Measurements from ENCODE around the gene UBE2Q2. TPM values are rescaled to one million over a fixed set of nuclear protein-coding genes. Genes with fewer than 3 reads are reported as not detected.

UBE2Q2 gene
- polyA plus RNA-seq, 2 of the 4 experiments (the other 2 are of a cell fraction): 36.5 to 50.6 TPM

GRCh38 chr15:75861750-75862402 is 18.6 kb downstream of the UBE2Q2 start (continued):
- TF ChIP-seq MAFK (IDR thresholded peaks at IDR 0.05; ENCODE audit: partially characterized antibody): no peak
- no peak for TF ChIP-seq ZC3H11A (IDR thresholded peaks at IDR 0.05)
- TF ChIP-seq ESRRA (IDR thresholded peaks at IDR 0.05; ENCODE audit: borderline replicate concordance, low read length): no peak
- TF ChIP-seq HOXB13 (CRISPR knock-in tag; IDR thresholded peaks at IDR 0.05; ENCODE audit: low read depth): no peak
- no peak for TF ChIP-seq RNF2 (IDR thresholded peaks at IDR 0.05; ENCODE audit: borderline replicate concordance, low read depth)
- TF ChIP-seq CHD4 (IDR thresholded peaks at IDR 0.05; ENCODE audit: borderline replicate concordance): no peak

- ChIA-PET POLR2A (no interaction called here), CTCF (interaction anchor here (0.6 to 0.7 kb wide), 2 partner anchors 360 to 379 kb away, joined by 4 read pairs; no protein-coding TSS in a partner anchor)
- H3K9me3 ChIP-seq: no peaks in the 10 kb centered on the region
- DNase-seq (ENCODE audit: low read depth in 1 of 2, low spot score in 1 of 2): no peak
- H3K4me1 ChIP-seq: peaks cover 8% of the 10 kb centered on the region; the same call in 1 of the 3 replicates
- 88% methylated on average over 1 of the region's 1 CpG for WGBS (ENCODE audit: missing lambda C conversion rate)
- no peak overlapping the region for H3K4me2 ChIP-seq
- H3K27ac ChIP-seq: no peak overlapping the region
- no peak overlapping the region for H3K4me3 ChIP-seq
- no peak for ATAC-seq
- TF ChIP-seq KDM5A (IDR thresholded peaks at IDR 0.05): no peak
- TF ChIP-seq RFX5 (IDR thresholded peaks at IDR 0.05): no peak
- no peak for TF ChIP-seq NR3C1 (IDR thresholded peaks at IDR 0.05)
- TF ChIP-seq EP300 (IDR thresholded peaks at IDR 0.05): no peak
- no peak for TF ChIP-seq FOSB (CRISPR knock-in tag; IDR thresholded peaks at IDR 0.05)
- no peak for TF ChIP-seq RNF2 (IDR thresholded peaks at IDR 0.05; ENCODE audit: borderline replicate concordance, low read depth)
- TF ChIP-seq ZNF302 (CRISPR knock-in tag; IDR thresholded peaks at IDR 0.05): no peak
- TF ChIP-seq CHD4 (IDR thresholded peaks at IDR 0.05; ENCODE audit: borderline replicate concordance): no peak
- TF ChIP-seq CBX8 (IDR thresholded peaks at IDR 0.05): no peak
- TF ChIP-seq TP53 (CRISPR knock-in tag; IDR thresholded peaks at IDR 0.05): no peak
- no peak for TF ChIP-seq NFE2L2 (conservative IDR thresholded peaks at IDR 0.05; ENCODE audit: low read length)
- TF ChIP-seq JUNB (IDR thresholded peaks at IDR 0.05): no peak
- no peak for TF ChIP-seq REST (IDR thresholded peaks at IDR 0.05)
- TF ChIP-seq POLR2AphosphoS2 (conservative IDR thresholded peaks at IDR 0.05; ENCODE audit: low read length): no peak
- TF ChIP-seq, protein P1, sequence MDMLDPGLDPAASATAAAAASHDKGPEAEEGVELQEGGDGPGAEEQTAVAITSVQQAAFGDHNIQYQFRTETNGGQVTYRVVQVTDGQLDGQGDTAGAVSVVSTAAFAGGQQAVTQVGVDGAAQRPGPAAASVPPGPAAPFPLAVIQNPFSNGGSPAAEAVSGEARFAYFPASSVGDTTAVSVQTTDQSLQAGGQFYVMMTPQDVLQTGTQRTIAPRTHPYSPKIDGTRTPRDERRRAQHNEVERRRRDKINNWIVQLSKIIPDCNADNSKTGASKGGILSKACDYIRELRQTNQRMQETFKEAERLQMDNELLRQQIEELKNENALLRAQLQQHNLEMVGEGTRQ (IDR thresholded peaks at IDR 0.05): no peak
- TF ChIP-seq SREBF2 (IDR thresholded peaks at IDR 0.05): no peak
- no peak for TF ChIP-seq MAX (IDR thresholded peaks at IDR 0.05)
- TF ChIP-seq RCOR1 (IDR thresholded peaks at IDR 0.05; ENCODE audit: low read depth, low read length): no peak
- TF ChIP-seq BCL3 (IDR thresholded peaks at IDR 0.05): no peak
- no peak for FAIRE-seq
These were observed 19.5 kb downstream of the UBE2Q2 start for GRCh38 chr15:75862796-75863195.

Measured in A549 (cell line).